DOHH2 (cell line): Measurements from ENCODE around the gene YPEL5.

Source experiments
- EZH2phosphoT487 ChIP-seq: fragments of 200-600 bp; sonication (generic); IDR thresholded peaks from 2 replicates; pipeline ENCODE4 v1.6.1; 2017; ENCODE audit warnings: borderline replicate concordance, mild to moderate bottlenecking, antibody characterized with exemption, low read length, moderate library complexity, mixed read lengths
- TF ChIP-seq, protein P1 (sequence below): fragments of 200-600 bp; sonication (generic); IDR thresholded peaks from one replicate; pipeline ENCODE4 v1.5.1; 2014; ENCODE audit warnings: antibody characterized with exemption, mild to moderate bottlenecking, low read depth, low read length; ENCODE audit not compliant: poor library complexity, severe bottlenecking

DNA sequence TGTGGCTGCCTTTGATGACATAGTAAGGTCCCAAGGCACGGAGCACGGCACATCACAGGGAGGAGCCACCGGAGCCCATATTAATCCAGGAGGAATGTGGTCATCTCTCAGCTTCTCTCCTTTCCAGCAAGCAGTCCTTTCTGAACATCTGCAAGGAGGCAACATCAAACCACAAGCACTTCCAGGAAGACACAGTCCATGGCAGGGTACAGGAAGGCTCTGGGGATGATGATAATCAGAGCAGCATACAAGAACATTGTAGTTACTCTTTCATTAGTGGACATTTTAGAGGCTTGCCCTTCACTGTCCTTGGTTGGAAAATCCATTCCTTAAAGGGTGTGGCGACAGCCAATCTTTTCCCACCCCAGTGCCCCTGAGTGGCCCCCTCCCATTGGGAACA, 31.1 kb downstream of the YPEL5 start:
- TF ChIP-seq, protein P1, sequence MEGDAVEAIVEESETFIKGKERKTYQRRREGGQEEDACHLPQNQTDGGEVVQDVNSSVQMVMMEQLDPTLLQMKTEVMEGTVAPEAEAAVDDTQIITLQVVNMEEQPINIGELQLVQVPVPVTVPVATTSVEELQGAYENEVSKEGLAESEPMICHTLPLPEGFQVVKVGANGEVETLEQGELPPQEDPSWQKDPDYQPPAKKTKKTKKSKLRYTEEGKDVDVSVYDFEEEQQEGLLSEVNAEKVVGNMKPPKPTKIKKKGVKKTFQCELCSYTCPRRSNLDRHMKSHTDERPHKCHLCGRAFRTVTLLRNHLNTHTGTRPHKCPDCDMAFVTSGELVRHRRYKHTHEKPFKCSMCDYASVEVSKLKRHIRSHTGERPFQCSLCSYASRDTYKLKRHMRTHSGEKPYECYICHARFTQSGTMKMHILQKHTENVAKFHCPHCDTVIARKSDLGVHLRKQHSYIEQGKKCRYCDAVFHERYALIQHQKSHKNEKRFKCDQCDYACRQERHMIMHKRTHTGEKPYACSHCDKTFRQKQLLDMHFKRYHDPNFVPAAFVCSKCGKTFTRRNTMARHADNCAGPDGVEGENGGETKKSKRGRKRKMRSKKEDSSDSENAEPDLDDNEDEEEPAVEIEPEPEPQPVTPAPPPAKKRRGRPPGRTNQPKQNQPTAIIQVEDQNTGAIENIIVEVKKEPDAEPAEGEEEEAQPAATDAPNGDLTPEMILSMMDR: no peak
- no peak for TF ChIP-seq EZH2phosphoT487
